Esophagus muscularis mucosa (tissue), 4 donors: ENCODE measurements around the gene DYNLL2. TPM values are rescaled to one million over a fixed set of nuclear protein-coding genes. Genes with fewer than 3 reads are reported as not detected.

Experiments used
- DNase-seq: peaks from one replicate; pipeline ENCODE4 v3.0.0-alpha.2; 2017; ENCODE audit errors: extremely low spot score
- H3K27ac ChIP-seq, 4 donors: fragments of 200-600 bp; sonication (generic); replicated peaks in 1 of 4; 1 replicate in 3 of 4; 2 replicates in 1 of 4; pipeline ENCODE4 v1.5.1; 2016 to 2019; ENCODE audit warnings: mild to moderate bottlenecking in 1 of 4
- H3K27me3 ChIP-seq, 4 donors: fragments of 200-600 bp; sonication (generic); one replicate each; pipeline versions ENCODE4 v1.5.1 to v1.6.0; 2016 to 2019
- H3K36me3 ChIP-seq, 4 donors: fragments of 200-600 bp; sonication (generic); one replicate each; pipeline ENCODE4 v1.5.1; 2016 to 2019
- H3K4me1 ChIP-seq, 4 donors: fragments of 200-600 bp; sonication (generic); one replicate each; pipeline ENCODE4 v1.5.1; 2016 to 2019
- H3K4me3 ChIP-seq, 4 donors: fragments of 200-600 bp; sonication (generic); 1 replicate in 2 of 4; 2 replicates in 2 of 4; pipeline ENCODE4 v1.5.1; 2016 to 2019; ENCODE audit warnings: mild to moderate bottlenecking in 4 of 4, moderate library complexity in 1 of 4
- H3K9me3 ChIP-seq, 4 donors: fragments of 200-600 bp; sonication (generic); 1 replicate in 3 of 4; 2 replicates in 1 of 4; pipeline ENCODE4 v1.5.1; 2016 to 2019
- CTCF ChIP-seq, 3 experiments: fragments of 200-600 bp in 2 of 3; fragments of 450-650 bp in 1 of 3; sonication (generic) in 2 of 3; IDR thresholded peaks; one replicate each; pipeline ENCODE4 v1.5.1; 2017 to 2019; ENCODE audit warnings: antibody characterized with exemption in 3 of 3, mild to moderate bottlenecking in 2 of 3, moderate library complexity in 1 of 3
- EP300 ChIP-seq: sonication (generic); formaldehyde crosslinking; IDR thresholded peaks from one replicate; pipeline ENCODE4 v1.6.1; 2017; ENCODE audit warnings: antibody characterized with exemption
- POLR2A ChIP-seq: fragments of 450-650 bp; IDR thresholded peaks from one replicate; pipeline ENCODE4 v1.6.1; 2017; ENCODE audit warnings: antibody characterized with exemption, moderate library complexity, mild to moderate bottlenecking, low read depth
- POLR2AphosphoS5 ChIP-seq, 2 donors: sonication (generic); formaldehyde crosslinking; IDR thresholded peaks; one replicate each; pipeline ENCODE4 v1.6.1; 2017; ENCODE audit warnings: antibody characterized with exemption in 2 of 2
- WGBS: methylation state at CpG from one replicate; pipeline ENCODE4 v1.1.5; 2018; 5-methylcytosine and 5-hydroxymethylcytosine counted together
- intact Hi-C: fragments of 100-400 bp; cut with DNase I; formaldehyde crosslinking; loops from one replicate; pipeline ENCODE4 v1.15.1; 2023
- total RNA-seq, 4 donors: library from RNA; depleted of rRNA; stranded (reverse); fragments of >200 nt; gene quantifications; one replicate each; pipeline versions ENCODE4 v1.1.0 to v1.2.1, GENCODE V29; 2016

The DYNLL2 gene
- total RNA-seq, 4 donors from 2014 or later = 22.2 to 37.0 (median 36.3) TPM

- H3K36me3 ChIP-seq = no peaks in the 10 kb centered on the region
- intact Hi-C loops = no loop called here
- TF ChIP-seq EP300 (no peak), POLR2A (no peak), CTCF (IDR thresholded peaks at IDR 0.05) (no peak), POLR2AphosphoS5 (IDR thresholded peaks at IDR 0.05) (no peak)
- no peaks in the 10 kb centered on the region for H3K9me3 ChIP-seq
- DNase-seq = no peak
- no peaks in the 10 kb centered on the region for H3K4me1 ChIP-seq
- 75% methylated on average over 1 of the region's 1 CpG for WGBS
- no peak overlapping the region for H3K4me3 ChIP-seq
- no peak overlapping the region for H3K27ac ChIP-seq
- H3K27me3 ChIP-seq = peaks cover 0 to 4% (median 0%) of the 10 kb centered on the region in 4 donors
Measured at GRCh38 chr17:58051468-58051867, 31.8 kb upstream of the DYNLL2 start.

GRCh38 chr17:58052407-58052806 is 30.8 kb upstream of the DYNLL2 start:
- Histone ChIP-seq H3K36me3 (no peaks in the 10 kb centered on the region), H3K9me3 (no peaks in the 10 kb centered on the region), H3K27ac (no peak overlapping the region), H3K4me3 (no peak overlapping the region), H3K4me1 (no peaks in the 10 kb centered on the region), H3K27me3 (peaks cover 0 to 4% (median 0%) of the 10 kb centered on the region in 4 donors)
- DNase-seq = no peak
- TF ChIP-seq POLR2AphosphoS5 (IDR thresholded peaks at IDR 0.05) (no peak), POLR2A (no peak), EP300 (no peak), CTCF (IDR thresholded peaks at IDR 0.05) (no peak)
- intact Hi-C loops = no loop called here
- WGBS = 92% methylated on average over 1 of the region's 1 CpG

- no peak for DNase-seq
Measured at GRCh38 chr17:58052945-58053715, 30.1 kb upstream of the DYNLL2 start.

GRCh38 chr17:58054641-58055040 is 28.6 kb upstream of the DYNLL2 start:
- no peak for DNase-seq
- Histone ChIP-seq H3K27me3 (no peaks in the 10 kb centered on the region), H3K27ac (no peak overlapping the region), H3K36me3 (no peaks in the 10 kb centered on the region), H3K9me3 (no peaks in the 10 kb centered on the region), H3K4me3 (no peak overlapping the region), H3K4me1 (peaks cover 1 to 3% (median 2%) of the 10 kb centered on the region in 4 donors)
- WGBS = 83% methylated on average over 4 of the region's 6 CpGs
- intact Hi-C loops = no loop called here
- no peak for TF ChIP-seq POLR2A
- no peak for TF ChIP-seq EP300
- no peak for TF ChIP-seq POLR2AphosphoS5 (IDR thresholded peaks at IDR 0.05)
- TF ChIP-seq CTCF (IDR thresholded peaks at IDR 0.05) = no peak

More at GRCh38 chr17:58052945-58053715, 30.1 kb upstream of the DYNLL2 start:
- no peak overlapping the region for H3K27ac ChIP-seq
- no peaks in the 10 kb centered on the region for H3K9me3 ChIP-seq
- 71% methylated on average over 8 of the region's 8 CpGs for WGBS
- H3K36me3 ChIP-seq = no peaks in the 10 kb centered on the region
- no peaks in the 10 kb centered on the region for H3K4me1 ChIP-seq
- H3K4me3 ChIP-seq = no peak overlapping the region
- intact Hi-C loops = no loop called here
- no peak for TF ChIP-seq CTCF (IDR thresholded peaks at IDR 0.05)
- no peak for TF ChIP-seq EP300
- no peak for TF ChIP-seq POLR2A
- TF ChIP-seq POLR2AphosphoS5 (IDR thresholded peaks at IDR 0.05) = no peak
- peaks cover 0 to 4% (median 0%) of the 10 kb centered on the region in 4 donors for H3K27me3 ChIP-seq
